Measurements from ENCODE around the gene H6PD.
A peak's percentile ranks its signal among the peaks of the same experiment; 100 is the strongest.

Gene H6PD

DNA sequence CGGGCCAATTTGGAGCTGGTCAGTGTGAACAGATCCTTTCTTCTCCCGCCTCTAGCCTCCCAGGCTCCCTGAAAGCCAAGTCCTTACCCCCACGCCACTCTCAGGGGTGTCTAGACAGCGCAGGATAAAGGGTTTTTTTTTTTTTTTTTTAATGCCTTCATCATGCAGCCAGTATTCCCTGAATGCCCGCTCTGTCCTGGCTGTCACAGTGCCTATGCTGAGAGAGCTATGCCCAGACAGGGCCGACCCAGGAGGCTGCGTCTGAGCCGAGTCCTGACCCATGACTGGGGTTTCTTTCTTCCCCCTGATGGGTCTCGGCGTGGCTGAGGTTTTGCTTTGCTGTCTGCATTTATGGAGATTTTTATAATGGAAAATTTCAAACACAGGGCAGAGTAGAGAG lies 76.5 kb downstream of the H6PD start:
- TF ChIP-seq TAF1 (IDR thresholded peaks at IDR 0.05; ENCODE audit: low read depth) = no peak
- TF ChIP-seq, protein P1, sequence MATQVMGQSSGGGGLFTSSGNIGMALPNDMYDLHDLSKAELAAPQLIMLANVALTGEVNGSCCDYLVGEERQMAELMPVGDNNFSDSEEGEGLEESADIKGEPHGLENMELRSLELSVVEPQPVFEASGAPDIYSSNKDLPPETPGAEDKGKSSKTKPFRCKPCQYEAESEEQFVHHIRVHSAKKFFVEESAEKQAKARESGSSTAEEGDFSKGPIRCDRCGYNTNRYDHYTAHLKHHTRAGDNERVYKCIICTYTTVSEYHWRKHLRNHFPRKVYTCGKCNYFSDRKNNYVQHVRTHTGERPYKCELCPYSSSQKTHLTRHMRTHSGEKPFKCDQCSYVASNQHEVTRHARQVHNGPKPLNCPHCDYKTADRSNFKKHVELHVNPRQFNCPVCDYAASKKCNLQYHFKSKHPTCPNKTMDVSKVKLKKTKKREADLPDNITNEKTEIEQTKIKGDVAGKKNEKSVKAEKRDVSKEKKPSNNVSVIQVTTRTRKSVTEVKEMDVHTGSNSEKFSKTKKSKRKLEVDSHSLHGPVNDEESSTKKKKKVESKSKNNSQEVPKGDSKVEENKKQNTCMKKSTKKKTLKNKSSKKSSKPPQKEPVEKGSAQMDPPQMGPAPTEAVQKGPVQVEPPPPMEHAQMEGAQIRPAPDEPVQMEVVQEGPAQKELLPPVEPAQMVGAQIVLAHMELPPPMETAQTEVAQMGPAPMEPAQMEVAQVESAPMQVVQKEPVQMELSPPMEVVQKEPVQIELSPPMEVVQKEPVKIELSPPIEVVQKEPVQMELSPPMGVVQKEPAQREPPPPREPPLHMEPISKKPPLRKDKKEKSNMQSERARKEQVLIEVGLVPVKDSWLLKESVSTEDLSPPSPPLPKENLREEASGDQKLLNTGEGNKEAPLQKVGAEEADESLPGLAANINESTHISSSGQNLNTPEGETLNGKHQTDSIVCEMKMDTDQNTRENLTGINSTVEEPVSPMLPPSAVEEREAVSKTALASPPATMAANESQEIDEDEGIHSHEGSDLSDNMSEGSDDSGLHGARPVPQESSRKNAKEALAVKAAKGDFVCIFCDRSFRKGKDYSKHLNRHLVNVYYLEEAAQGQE (IDR thresholded peaks at IDR 0.05; ENCODE audit: low read depth) = no peak
- TF ChIP-seq CREB1 (IDR thresholded peaks at IDR 0.05; ENCODE audit: low read depth) = no peak
- no peak for TF ChIP-seq CEBPB (IDR thresholded peaks at IDR 0.05)
- TF ChIP-seq TCF12 (IDR thresholded peaks at IDR 0.05; ENCODE audit: low read depth) = no peak
- no peak for TF ChIP-seq FOXM1 (IDR thresholded peaks at IDR 0.05; ENCODE audit: borderline replicate concordance, low read depth)
- no peak for TF ChIP-seq EP300 (IDR thresholded peaks at IDR 0.05; ENCODE audit: borderline replicate concordance)
- TF ChIP-seq, protein P2, sequence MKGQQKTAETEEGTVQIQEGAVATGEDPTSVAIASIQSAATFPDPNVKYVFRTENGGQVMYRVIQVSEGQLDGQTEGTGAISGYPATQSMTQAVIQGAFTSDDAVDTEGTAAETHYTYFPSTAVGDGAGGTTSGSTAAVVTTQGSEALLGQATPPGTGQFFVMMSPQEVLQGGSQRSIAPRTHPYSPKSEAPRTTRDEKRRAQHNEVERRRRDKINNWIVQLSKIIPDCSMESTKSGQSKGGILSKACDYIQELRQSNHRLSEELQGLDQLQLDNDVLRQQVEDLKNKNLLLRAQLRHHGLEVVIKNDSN (IDR thresholded peaks at IDR 0.05) = no peak
- no peak for TF ChIP-seq EGR1 (IDR thresholded peaks at IDR 0.05)
- TF ChIP-seq YY1 (IDR thresholded peaks at IDR 0.05; ENCODE audit: low read depth) = no peak
- no peak for TF ChIP-seq TEAD4 (IDR thresholded peaks at IDR 0.05)
- no peak for TF ChIP-seq RAD21 (IDR thresholded peaks at IDR 0.05; ENCODE audit: low read depth)
- no peak for TF ChIP-seq MAX (IDR thresholded peaks at IDR 0.05)
- TF ChIP-seq NFIC (IDR thresholded peaks at IDR 0.05) = no peak
- TF ChIP-seq ZBTB7A (IDR thresholded peaks at IDR 0.05; ENCODE audit: low read depth) = no peak

GRCh38 chr1:9311479-9311878 lies 76.9 kb downstream of the H6PD start:
- TF ChIP-seq ZBTB7A (IDR thresholded peaks at IDR 0.05; ENCODE audit: low read depth) (no peak), EGR1 (IDR thresholded peaks at IDR 0.05) (no peak), YY1 (IDR thresholded peaks at IDR 0.05; ENCODE audit: low read depth) (no peak), TEAD4 (IDR thresholded peaks at IDR 0.05) (no peak), RAD21 (IDR thresholded peaks at IDR 0.05; ENCODE audit: low read depth) (no peak), CEBPB (IDR thresholded peaks at IDR 0.05) (no peak), NFIC (IDR thresholded peaks at IDR 0.05) (no peak), EP300 (IDR thresholded peaks at IDR 0.05; ENCODE audit: borderline replicate concordance) (no peak)
- TF ChIP-seq, protein P2 (IDR thresholded peaks at IDR 0.05) = no peak

DNA sequence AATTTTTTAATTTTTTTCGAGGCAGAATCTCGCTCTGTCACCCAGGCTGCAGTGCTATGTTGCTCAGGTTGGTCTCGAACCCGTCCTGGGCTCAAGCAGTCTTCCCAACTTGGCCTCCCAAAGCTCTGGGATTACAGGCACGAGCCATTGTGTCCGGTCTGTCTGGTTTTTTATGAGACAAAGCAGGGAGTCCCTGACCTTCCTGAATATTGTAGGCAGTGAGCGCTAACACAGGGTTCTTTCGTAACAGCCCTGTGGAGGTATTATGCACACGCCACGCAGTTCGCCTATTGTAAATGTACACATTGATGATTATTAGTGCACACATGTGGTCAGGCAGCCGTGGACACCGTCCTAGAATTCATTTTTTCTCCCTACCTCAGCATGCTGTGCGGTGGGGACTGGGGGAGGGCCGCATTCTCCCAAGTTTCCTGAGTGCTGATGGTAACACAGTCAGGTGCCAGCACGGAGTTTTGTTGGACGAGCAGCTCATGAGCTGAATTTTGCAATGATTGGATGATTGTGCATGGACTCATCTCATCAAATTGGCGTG lies 77.7 kb downstream of the H6PD start:
- TF ChIP-seq YY1 (IDR thresholded peaks at IDR 0.05; ENCODE audit: low read depth) = no peak
- TF ChIP-seq CEBPB (IDR thresholded peaks at IDR 0.05) = 0 out of 2 replicates have a peak, but pooled peaks have one; percentile 15

- TF ChIP-seq FOXM1 (IDR thresholded peaks at IDR 0.05; ENCODE audit: borderline replicate concordance, low read depth) = no peak
- no peak for TF ChIP-seq NFIC (IDR thresholded peaks at IDR 0.05)
- TF ChIP-seq CREB1 (IDR thresholded peaks at IDR 0.05; ENCODE audit: low read depth) = no peak
- no peak for TF ChIP-seq TEAD4 (IDR thresholded peaks at IDR 0.05)
- TF ChIP-seq MAX (IDR thresholded peaks at IDR 0.05) = no peak
- TF ChIP-seq RAD21 (IDR thresholded peaks at IDR 0.05; ENCODE audit: low read depth) = no peak
- TF ChIP-seq CEBPB (IDR thresholded peaks at IDR 0.05) = no peak
- TF ChIP-seq ZBTB7A (IDR thresholded peaks at IDR 0.05; ENCODE audit: low read depth) = no peak
- TF ChIP-seq, protein P1 (IDR thresholded peaks at IDR 0.05; ENCODE audit: low read depth) = no peak
- TF ChIP-seq EP300 (IDR thresholded peaks at IDR 0.05; ENCODE audit: borderline replicate concordance) = no peak
- TF ChIP-seq, protein P2 (IDR thresholded peaks at IDR 0.05) = no peak
- no peak for TF ChIP-seq YY1 (IDR thresholded peaks at IDR 0.05; ENCODE audit: low read depth)
- no peak for TF ChIP-seq TAF1 (IDR thresholded peaks at IDR 0.05; ENCODE audit: low read depth)
Measured at GRCh38 chr1:9313576-9313975, 79.0 kb downstream of the H6PD start.

DNA sequence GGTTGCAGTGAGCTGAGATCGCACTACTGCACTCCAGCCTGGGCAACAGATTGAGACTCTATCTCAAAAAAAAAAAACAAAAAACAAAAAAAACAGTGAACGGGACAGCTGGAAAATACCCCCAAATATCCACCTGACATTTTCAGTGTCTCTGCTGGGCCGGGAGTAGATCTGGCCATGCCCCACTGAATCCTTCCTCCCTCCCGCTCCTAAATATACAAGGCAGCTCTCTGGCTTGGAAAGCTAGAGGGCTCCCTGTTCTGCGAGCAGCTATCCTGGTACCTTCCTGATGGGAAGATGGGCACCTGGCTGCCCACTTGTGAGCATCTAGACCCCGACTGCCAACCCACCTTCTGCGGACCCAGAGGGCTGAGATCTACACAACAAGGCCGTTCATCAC lies 79.5 kb downstream of the H6PD start:
- TF ChIP-seq EP300 (IDR thresholded peaks at IDR 0.05; ENCODE audit: borderline replicate concordance) (no peak), MAX (IDR thresholded peaks at IDR 0.05) (no peak), TCF12 (IDR thresholded peaks at IDR 0.05; ENCODE audit: low read depth) (no peak)
- TF ChIP-seq, protein P2 (IDR thresholded peaks at IDR 0.05) = no peak

Data from Ishikawa (cell line).